NCI-H187 (cell line): ENCODE measurements around the gene NIPBL.
"Not testable (repeated sequence)": the region's sequence is repeated elsewhere in the genome, so short reads cannot be mapped to it uniquely, and the experiment has no call there.

Source experiments
- DNase-seq, 2 experiments: peaks; one replicate each; lab custom pipeline; 2025; lab: John Stamatoyannopoulos, UW

Gene NIPBL

DNA sequence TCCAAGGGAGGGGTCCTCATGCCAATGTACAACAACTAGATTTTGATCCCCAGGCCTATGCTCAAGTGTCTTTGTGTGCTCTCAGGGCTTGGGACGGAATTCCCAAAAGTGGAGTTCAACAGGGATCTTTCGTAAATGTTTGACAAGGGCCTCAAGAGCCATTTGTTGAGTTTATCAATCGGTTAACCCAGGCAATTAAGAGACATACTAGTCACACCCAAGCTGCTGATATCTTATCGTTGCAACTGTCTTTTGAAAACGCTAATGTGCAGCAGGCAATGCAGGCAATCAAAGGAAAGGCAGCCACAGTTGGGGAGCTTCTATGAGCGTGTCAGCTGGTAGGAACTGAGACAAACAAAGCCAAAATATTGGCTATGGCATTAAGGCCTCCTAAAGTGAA, 211.4 kb downstream of the NIPBL start:
- DNase-seq: no peak

DNA sequence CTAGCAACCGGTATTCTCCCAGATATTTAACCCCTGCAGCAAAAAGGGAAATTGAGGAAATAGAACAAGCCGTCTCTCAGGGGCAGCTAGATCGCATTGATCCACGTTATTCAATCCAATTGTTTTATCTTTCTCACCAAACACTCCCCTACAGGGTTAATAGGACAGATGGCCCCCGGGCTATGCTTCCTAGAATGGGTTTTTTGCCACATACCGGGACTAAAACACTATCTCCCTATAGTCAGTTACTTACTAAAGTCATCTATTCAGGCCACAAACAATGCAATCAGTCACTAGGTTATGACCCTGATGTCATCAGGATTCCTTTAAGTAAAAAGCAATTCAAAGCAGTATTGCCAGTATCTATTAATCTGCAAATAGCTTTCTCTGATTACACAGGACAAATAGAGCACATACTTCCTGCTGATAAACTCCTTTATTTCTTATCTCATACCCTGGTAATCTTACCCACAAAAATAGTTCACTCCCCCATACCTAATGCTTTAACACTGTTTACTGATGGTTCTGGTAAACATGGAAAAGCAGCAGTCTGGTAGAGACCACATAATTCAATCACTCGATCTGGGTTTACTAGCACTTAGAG, 213.7 kb downstream of the NIPBL start:
- DNase-seq: no peak

DNA sequence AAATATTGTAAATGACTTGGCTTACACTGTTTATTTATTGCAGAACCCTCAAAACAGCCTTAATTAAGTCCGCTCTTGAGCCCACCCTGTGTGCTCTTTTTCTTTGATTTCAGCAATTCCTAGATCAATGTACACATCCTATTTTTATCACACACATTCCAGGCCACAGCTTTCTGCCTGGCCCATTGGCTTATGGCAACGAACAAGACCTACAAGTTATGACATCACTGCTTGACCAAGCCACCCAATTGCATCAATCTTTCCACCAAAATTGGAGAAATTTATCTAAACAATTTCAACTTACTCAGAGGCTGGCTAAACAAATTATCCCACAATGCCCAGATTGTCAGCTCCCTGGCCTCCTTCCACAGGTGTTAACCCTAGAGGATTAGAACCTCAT, 214.2 kb downstream of the NIPBL start:
- no peak for DNase-seq

DNA sequence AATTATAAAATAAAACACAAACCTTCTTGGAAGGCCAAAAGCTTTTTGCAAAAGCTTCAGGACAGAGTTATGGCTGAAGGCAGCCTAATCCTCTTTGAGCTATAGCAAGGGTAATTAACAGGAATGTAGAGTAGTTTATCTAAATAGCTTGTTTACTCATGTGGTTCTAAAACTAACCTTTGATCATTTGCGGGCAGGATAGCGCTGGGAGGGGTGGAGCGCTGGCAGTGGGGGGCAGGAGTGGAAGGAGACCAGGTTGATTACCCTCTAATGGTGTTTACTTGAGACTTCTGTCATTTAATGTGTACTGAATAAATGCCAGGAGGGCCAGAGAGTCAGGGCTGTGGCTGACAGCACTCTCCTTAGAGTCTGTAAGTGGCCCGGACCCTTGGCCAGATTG, 217.2 kb downstream of the NIPBL start:
- DNase-seq: not testable (repeated sequence)

DNA sequence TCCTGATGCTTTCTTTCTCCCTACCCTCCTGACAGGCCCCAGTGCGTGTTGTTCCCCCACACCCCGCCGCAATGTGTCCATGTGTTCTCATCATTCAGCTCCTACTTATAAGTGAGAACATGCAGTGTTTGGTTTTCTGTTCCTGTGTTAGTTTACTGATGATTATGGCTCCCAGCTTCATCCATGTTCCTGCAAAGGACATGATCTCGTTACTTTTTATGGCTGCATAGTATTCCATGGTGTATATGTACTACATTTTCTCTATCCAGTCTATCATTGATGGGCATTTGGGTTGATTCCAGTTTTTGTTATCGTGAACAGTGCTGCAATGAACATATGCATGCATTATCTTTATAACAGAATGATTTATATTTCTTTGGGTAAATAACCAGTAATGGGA, 222.7 kb downstream of the NIPBL start:
- DNase-seq: not testable (repeated sequence)

DNA sequence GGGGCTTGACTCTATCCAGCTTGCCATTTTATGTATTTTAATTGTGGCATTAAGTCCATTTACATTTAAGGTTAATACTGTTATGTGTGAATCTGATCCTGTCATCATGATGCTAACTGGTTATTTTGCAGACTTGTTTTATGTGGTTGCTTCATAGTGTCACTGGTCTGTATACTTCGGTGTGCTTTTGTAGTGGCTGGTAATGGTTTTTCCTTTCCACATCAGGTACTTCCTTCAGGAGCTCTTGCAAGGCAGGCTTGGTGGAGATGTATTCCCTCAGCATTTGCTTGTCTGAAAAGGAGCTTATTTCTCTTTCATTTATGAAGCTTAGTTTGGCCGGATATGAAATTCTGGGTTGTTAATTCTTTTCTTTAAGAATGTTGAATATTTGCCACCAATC, 226.7 kb downstream of the NIPBL start:
- DNase-seq: no peak

DNA sequence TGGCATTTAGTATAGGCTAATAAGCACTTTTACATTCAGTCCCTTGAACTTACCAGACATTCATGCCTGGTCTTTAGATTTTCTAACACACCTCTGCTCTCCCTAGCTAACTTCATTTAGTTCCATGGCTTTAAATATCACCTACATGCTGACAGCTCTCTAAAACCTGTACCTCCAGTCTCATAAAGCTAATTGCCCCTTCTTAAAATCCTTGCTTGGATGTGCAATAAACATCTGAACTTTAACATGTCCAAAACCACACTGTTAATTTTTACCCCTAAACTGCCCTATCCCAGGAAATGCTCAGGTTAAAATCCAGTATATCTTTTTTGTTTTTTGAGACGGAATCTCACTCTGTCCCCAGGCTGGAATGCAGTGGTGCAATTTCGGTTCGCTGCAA, 232.8 kb downstream of the NIPBL start:
- no peak for DNase-seq

DNA sequence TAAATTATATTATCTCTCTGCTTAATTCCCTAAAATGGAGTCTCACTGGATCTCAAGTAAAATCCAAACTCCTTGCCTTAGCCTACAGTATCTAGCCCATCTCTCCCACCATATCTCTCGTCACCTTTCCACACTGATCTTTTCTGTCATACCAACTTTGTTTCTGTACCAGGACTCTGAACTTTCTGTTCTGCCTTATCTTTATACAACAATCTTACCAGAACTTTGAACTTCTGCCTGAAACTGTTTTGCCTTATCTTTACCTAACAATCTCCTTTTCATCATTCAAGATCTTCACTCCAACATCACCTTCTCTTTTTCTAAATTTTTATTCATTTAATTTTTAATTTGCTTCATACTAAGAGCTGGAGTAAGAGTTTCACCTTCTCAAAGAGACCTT, 233.6 kb downstream of the NIPBL start:
- no peak for DNase-seq

DNA sequence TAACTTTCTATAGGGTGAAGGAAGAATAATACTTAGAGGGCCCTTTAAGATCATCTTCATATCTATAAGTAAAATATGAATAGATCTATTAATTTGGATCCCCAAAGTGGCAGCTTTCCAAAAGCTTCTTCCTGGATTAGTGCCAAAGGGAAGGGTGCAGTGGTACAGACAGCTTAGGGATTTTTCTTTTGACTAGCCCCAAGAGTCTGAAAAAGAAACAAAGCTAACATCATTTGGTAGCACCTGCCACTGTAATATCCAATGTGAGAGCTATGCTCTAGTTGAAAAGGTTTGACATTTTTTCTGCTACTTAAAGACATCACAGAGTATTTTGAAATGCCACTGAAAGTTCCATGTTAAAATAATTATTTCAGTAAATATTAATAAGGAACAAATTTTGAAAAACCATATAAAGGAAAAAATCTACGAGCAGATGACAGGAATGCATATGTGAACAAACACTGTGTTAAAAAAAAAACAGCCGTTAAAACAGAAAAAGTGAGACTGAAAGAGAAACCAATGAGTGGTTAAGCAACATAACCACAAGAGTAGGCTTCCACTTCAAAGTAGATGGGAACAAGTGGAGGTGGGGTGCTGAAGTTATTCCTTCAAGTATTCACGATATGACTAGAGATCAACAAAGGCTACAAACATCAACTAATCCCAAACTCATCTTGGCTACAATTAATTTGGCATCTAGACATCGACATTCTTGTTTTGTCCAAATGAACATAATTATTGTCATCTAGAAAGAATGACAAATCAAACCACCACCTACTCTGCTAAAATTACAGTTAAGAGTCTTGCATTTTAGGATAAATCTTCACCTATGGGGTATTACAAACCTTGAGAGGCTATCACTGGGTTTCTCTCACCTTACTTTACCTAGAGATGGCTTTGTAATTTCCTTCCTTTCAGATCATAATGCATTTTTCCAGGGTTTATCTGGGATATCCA, 235.1 kb downstream of the NIPBL start:
- DNase-seq: no peak

DNA sequence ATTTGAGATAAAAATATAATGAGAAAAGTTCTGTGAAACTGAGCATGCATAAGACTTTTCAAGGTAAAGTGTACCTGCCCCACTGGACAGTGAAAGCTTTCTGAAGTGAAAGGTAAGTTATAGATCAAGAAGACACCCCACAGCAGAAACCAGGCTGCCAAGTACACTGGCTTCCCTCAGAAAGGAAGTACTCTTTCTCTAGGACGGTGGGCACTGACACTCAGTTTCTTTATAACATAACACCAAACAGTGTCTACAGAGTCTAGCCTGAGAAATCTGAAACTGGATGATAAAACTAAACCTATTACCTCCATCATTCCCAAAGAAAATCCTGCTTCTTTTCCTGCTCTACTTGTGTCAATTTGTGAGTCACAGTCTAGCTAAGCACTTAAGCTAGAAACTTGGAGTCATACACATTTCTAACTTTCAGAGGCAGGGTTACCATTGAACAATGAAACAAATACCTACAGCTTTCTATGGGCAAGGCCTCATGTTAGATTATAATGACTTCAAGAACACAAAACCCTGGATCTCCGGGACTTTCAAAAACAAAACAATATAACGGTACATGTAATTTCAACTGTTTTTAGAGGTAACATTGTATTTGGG, 235.9 kb downstream of the NIPBL start:
- DNase-seq: no peak
